HepG2 (cell line): ENCODE measurements around the gene LITAFD. TPM values are rescaled to one million over a fixed set of nuclear protein-coding genes. Genes with fewer than 3 reads are reported as not detected.

Experiments
- ARNTL ChIP-seq: sonication (generic); formaldehyde crosslinking; IDR thresholded peaks from 2 replicates; pipeline ENCODE4 v1.4.0; 2020; ENCODE audit warnings: mild to moderate bottlenecking, missing genetic modification reagents
- ATAD3A ChIP-seq: sonication (generic); formaldehyde crosslinking; IDR thresholded peaks from 2 replicates; pipeline ENCODE4 v1.4.0; 2020; ENCODE audit warnings: missing genetic modification reagents
- FOSL1 ChIP-seq: sonication (generic); formaldehyde crosslinking; IDR thresholded peaks from 2 replicates; pipeline ENCODE4 v1.9.0; 2021; ENCODE audit warnings: missing genetic modification reagents, borderline replicate concordance
- FOXJ3 ChIP-seq: sonication (generic); formaldehyde crosslinking; IDR thresholded peaks from 2 replicates; pipeline ENCODE4 v1.4.0; 2020; ENCODE audit warnings: missing genetic modification reagents, mild to moderate bottlenecking, borderline replicate concordance
- HNRNPLL ChIP-seq: fragments of 200-400 bp; formaldehyde crosslinking; IDR thresholded peaks from 2 replicates; pipeline ENCODE4 v1.6.1; 2017; ENCODE audit warnings: mild to moderate bottlenecking, low read depth, low read length; ENCODE audit not compliant: poor library complexity, severe bottlenecking
- NCOA2 ChIP-seq: sonication (generic); formaldehyde crosslinking; IDR thresholded peaks from 2 replicates; pipeline ENCODE4 v1.8.0; 2022; ENCODE audit warnings: inconsistent platforms
- NR2F1 ChIP-seq, 2 experiments: fragments of 450-650 bp in 1 of 2; formaldehyde crosslinking in 1 of 2; IDR thresholded peaks; 2 replicates each; pipeline versions ENCODE4 v1.5.0 to v1.6.1; 2016 to 2020; ENCODE audit warnings: mild to moderate bottlenecking in 1 of 2, missing compliant biosample characterization in 1 of 2, missing genetic modification reagents in 1 of 2, moderate library complexity in 1 of 2
- PHF8 ChIP-seq: sonication (generic); formaldehyde crosslinking; IDR thresholded peaks from 2 replicates; pipeline ENCODE4 v1.5.0; 2020; ENCODE audit warnings: missing genetic modification reagents
- POLR2AphosphoS2 ChIP-seq: IDR thresholded peaks from 2 replicates; pipeline ENCODE4 v1.6.1; 2011; ENCODE audit warnings: low read depth, low read length, improper control_type of control experiment
- PRPF4 ChIP-seq: fragments of 200-400 bp; formaldehyde crosslinking; IDR thresholded peaks from 2 replicates; pipeline ENCODE4 v1.6.1; 2016; ENCODE audit warnings: low read length, low read depth; ENCODE audit not compliant: poor library complexity, severe bottlenecking
- SMARCE1 ChIP-seq: fragments of 450-650 bp; IDR thresholded peaks from 2 replicates; pipeline ENCODE4 v1.6.1; 2017; ENCODE audit warnings: borderline replicate concordance
- SPEN ChIP-seq: sonication (generic); formaldehyde crosslinking; IDR thresholded peaks from 2 replicates; pipeline ENCODE4 v1.5.1; 2020; ENCODE audit warnings: low read depth, mild to moderate bottlenecking, missing genetic modification reagents
- SYNCRIP ChIP-seq: fragments of 200-400 bp; formaldehyde crosslinking; IDR thresholded peaks from 2 replicates; pipeline ENCODE4 v1.6.1; 2018; ENCODE audit warnings: mild to moderate bottlenecking, low read depth, low read length; ENCODE audit not compliant: insufficient read depth
- TOE1 ChIP-seq: sonication (generic); formaldehyde crosslinking; IDR thresholded peaks from 2 replicates; pipeline ENCODE4 v1.4.0; 2020; ENCODE audit warnings: mild to moderate bottlenecking, missing genetic modification reagents
- ZNF160 ChIP-seq: sonication (generic); formaldehyde crosslinking; IDR thresholded peaks from 2 replicates; pipeline ENCODE4 v1.8.0; 2022; ENCODE audit warnings: mild to moderate bottlenecking, inconsistent platforms, missing genetic modification reagents
- ZNF44 ChIP-seq: sonication (generic); formaldehyde crosslinking; IDR thresholded peaks from 2 replicates; pipeline ENCODE4 v1.5.1; 2020; ENCODE audit warnings: mild to moderate bottlenecking, missing genetic modification reagents
- ZNF468 ChIP-seq: sonication (generic); formaldehyde crosslinking; IDR thresholded peaks from 2 replicates; pipeline ENCODE4 v1.8.0; 2022; ENCODE audit warnings: mild to moderate bottlenecking, moderate library complexity, missing genetic modification reagents
- ZNF510 ChIP-seq: sonication (generic); formaldehyde crosslinking; IDR thresholded peaks from 2 replicates; pipeline ENCODE4 v1.4.0; 2020; ENCODE audit warnings: low read depth, mild to moderate bottlenecking, missing genetic modification reagents
- ZNF530 ChIP-seq: sonication (generic); formaldehyde crosslinking; IDR thresholded peaks from 2 replicates; pipeline ENCODE4 v1.5.0; 2020; ENCODE audit warnings: low read depth, mild to moderate bottlenecking, missing genetic modification reagents
- ZNF563 ChIP-seq: sonication (generic); formaldehyde crosslinking; IDR thresholded peaks from 2 replicates; pipeline ENCODE4 v1.8.0; 2022; ENCODE audit warnings: mild to moderate bottlenecking, moderate library complexity, missing genetic modification reagents
- ZNF577 ChIP-seq: sonication (generic); formaldehyde crosslinking; IDR thresholded peaks from 2 replicates; pipeline ENCODE4 v1.4.0; 2020; ENCODE audit warnings: mild to moderate bottlenecking, low read depth, missing genetic modification reagents, borderline replicate concordance
- ZNF749 ChIP-seq: sonication (generic); formaldehyde crosslinking; IDR thresholded peaks from 2 replicates; pipeline ENCODE4 v1.8.0; 2022; ENCODE audit warnings: mild to moderate bottlenecking, missing genetic modification reagents, moderate library complexity, borderline replicate concordance
- polyA plus RNA-seq, 8 experiments: library from polyadenylated mRNA; depleted of rRNA in 3 of 8; stranded (reverse) in 7 of 8; unstranded in 1 of 8; fragments of >200 nt; fragmentation: Illumina TruSeq in 4 of 8; extraction: Trizol in 4 of 8; gene quantifications; 2 replicates each; pipeline versions ENCODE4 v1.2.1 to v1.2.3, GENCODE V29; 2011 to 2016; ENCODE audit warnings: low read depth in 4 of 8, missing spikeins in 1 of 8, mixed read lengths in 1 of 8; ENCODE audit not compliant: insufficient read depth in 1 of 8
- total RNA-seq, 5 experiments: library from RNA; depleted of rRNA; stranded (reverse); fragments of >200 nt; fragmentation: Illumina TruSeq; extraction: Trizol; gene quantifications; 2 replicates each; pipeline ENCODE4 v1.2.3, GENCODE V29; 2016; ENCODE audit warnings: low read depth in 1 of 5
- TF ChIP-seq, protein P1 (sequence below): sonication (generic); formaldehyde crosslinking; IDR thresholded peaks from 2 replicates; pipeline ENCODE4 v1.8.0; 2022; ENCODE audit warnings: mild to moderate bottlenecking, missing genetic modification reagents; ENCODE audit not compliant: insufficient replicate concordance
- TF ChIP-seq, protein P2 (sequence below): sonication (generic); formaldehyde crosslinking; IDR thresholded peaks from 2 replicates; pipeline ENCODE4 v1.4.0; 2020; ENCODE audit warnings: mild to moderate bottlenecking, missing genetic modification reagents
- TF ChIP-seq, protein P3 (sequence below): sonication (generic); formaldehyde crosslinking; IDR thresholded peaks from 2 replicates; pipeline ENCODE4 v1.5.0; 2020; ENCODE audit warnings: missing genetic modification reagents
- TF ChIP-seq, protein P4 (sequence below): sonication (generic); formaldehyde crosslinking; IDR thresholded peaks from 2 replicates; pipeline ENCODE4 v1.4.0; 2020; ENCODE audit warnings: missing genetic modification reagents

Gene LITAFD
- total and polyA plus RNA-seq, 2 of the 13 experiments (the other 11 are each of a cell fraction or from before 2014, with no cell fraction given), result not detected

DNA sequence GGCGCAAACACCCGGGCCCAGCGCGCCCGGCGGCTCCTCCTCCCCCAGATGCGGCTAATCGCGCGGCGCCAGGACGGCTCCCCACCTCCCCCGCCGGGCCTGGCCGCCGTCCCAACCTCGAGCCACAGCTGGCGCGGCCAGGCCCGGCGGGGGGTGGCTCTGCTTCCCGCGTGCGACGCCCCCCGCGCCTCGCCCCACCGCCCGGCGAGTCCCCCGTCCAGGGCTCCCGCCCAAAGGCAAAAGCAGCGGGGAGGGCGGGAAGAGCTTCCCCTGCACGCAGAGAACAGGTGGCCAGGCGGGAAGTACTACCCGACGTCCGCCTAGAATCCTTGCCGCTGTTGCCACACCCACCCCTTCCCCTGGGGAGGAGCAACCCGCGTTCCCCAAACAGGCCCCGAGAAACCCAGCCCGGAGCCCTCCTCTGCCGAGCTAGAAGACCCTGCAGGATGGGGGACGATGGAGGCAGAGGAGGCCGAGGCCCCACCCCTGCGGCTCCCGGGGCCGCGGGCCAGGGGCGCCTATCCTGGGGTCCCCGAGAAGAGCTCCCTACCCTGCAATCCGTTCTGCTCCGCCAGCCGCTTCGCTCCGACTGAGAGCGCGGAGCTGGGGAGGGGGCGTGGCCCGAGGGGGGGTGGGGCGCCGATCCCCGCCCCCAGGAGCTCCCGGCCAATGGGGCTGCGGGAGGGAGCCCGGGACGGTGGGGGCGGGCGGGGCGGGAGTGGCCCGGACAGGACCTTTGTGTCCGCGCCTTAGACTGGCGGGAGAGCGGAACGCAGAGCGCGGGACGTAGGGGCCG lies 13.5 kb upstream of the LITAFD start, which contains the start of gene CARHSP1 (continued):
- TF ChIP-seq ZNF530 (CRISPR knock-in tag), result 0 out of 2 replicates have a peak, but pooled peaks have one; percentile 21
- TF ChIP-seq PHF8 (CRISPR knock-in tag), result peak; percentile 85
- TF ChIP-seq NCOA2 (CRISPR knock-in tag), result no peak
- TF ChIP-seq, protein P1, sequence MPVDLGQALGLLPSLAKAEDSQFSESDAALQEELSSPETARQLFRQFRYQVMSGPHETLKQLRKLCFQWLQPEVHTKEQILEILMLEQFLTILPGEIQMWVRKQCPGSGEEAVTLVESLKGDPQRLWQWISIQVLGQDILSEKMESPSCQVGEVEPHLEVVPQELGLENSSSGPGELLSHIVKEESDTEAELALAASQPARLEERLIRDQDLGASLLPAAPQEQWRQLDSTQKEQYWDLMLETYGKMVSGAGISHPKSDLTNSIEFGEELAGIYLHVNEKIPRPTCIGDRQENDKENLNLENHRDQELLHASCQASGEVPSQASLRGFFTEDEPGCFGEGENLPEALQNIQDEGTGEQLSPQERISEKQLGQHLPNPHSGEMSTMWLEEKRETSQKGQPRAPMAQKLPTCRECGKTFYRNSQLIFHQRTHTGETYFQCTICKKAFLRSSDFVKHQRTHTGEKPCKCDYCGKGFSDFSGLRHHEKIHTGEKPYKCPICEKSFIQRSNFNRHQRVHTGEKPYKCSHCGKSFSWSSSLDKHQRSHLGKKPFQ, result peak; percentile 25
- TF ChIP-seq ZNF510 (CRISPR knock-in tag), result no peak
- peak; percentile 76 for TF ChIP-seq SPEN (CRISPR knock-in tag)
- no peak for TF ChIP-seq FOSL1
- peak; percentile 76; the same call in 1 of the 2 replicates for TF ChIP-seq ZNF44 (CRISPR knock-in tag)
- no peak for TF ChIP-seq TOE1 (CRISPR knock-in tag)
- TF ChIP-seq, protein P2, sequence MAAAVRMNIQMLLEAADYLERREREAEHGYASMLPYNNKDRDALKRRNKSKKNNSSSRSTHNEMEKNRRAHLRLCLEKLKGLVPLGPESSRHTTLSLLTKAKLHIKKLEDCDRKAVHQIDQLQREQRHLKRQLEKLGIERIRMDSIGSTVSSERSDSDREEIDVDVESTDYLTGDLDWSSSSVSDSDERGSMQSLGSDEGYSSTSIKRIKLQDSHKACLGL (CRISPR knock-in tag), result peak; percentile 65; the same call in 1 of the 2 replicates
- peak; percentile 76 for TF ChIP-seq HNRNPLL
- no peak for TF ChIP-seq ATAD3A (CRISPR knock-in tag)
- TF ChIP-seq PRPF4, result no peak
- peak; percentile 45; the same call in 1 of the 2 replicates for TF ChIP-seq ZNF577
- no peak for TF ChIP-seq ARNTL
- no peak for TF ChIP-seq POLR2AphosphoS2
- TF ChIP-seq SYNCRIP, result no peak
- TF ChIP-seq FOXJ3 (CRISPR knock-in tag), result no peak; the same call in 1 of the 2 replicates
- TF ChIP-seq ZNF563 (CRISPR knock-in tag), result peak; percentile 93
- TF ChIP-seq, protein P3, sequence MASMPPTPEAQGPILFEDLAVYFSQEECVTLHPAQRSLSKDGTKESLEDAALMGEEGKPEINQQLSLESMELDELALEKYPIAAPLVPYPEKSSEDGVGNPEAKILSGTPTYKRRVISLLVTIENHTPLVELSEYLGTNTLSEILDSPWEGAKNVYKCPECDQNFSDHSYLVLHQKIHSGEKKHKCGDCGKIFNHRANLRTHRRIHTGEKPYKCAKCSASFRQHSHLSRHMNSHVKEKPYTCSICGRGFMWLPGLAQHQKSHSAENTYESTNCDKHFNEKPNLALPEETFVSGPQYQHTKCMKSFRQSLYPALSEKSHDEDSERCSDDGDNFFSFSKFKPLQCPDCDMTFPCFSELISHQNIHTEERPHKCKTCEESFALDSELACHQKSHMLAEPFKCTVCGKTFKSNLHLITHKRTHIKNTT, result no peak
- peak; percentile 84 for TF ChIP-seq ZNF160 (CRISPR knock-in tag)
- TF ChIP-seq, protein P4, sequence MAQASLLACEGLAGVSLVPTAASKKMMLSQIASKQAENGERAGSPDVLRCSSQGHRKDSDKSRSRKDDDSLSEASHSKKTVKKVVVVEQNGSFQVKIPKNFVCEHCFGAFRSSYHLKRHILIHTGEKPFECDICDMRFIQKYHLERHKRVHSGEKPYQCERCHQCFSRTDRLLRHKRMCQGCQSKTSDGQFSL, result peak; percentile 82; the same call in 1 of the 2 replicates
- no peak for TF ChIP-seq SMARCE1
- TF ChIP-seq NR2F1 (CRISPR knock-in tag; IDR thresholded peaks at IDR 0.05), result no peak
- TF ChIP-seq ZNF749 (CRISPR knock-in tag), result no peak
- no peak for TF ChIP-seq ZNF468
